ENCODE measurements around the gene ELN.

GRCh38 chr7:74018246-74018895 lies 9.6 kb upstream of the ELN start:
- no peak for TF ChIP-seq CTCF (IDR thresholded peaks at IDR 0.05)
- no peak for TF ChIP-seq POLR2A (IDR thresholded peaks at IDR 0.05; ENCODE audit: low read depth)

Measured in esophagus muscularis mucosa (tissue), 3 donors.